KMS-11 (cell line): ENCODE results near the gene LHX4.

Experiments used
- H2AFZ ChIP-seq: fragments of 200-600 bp; sonication (generic); 2 replicates; pipeline ENCODE4 v1.6.1; 2016; ENCODE audit warnings: antibody characterized with exemption, mixed run types, low read depth
- H3K27ac ChIP-seq: fragments of 200-600 bp; sonication (generic); 2 replicates; pipeline ENCODE4 v1.6.1; 2016; ENCODE audit warnings: mild to moderate bottlenecking, mixed run types
- H3K27me3 ChIP-seq: fragments of 200-600 bp; sonication (generic); 2 replicates; pipeline ENCODE4 v1.6.1; 2017; ENCODE audit warnings: mild to moderate bottlenecking, low read depth, mixed run types, moderate library complexity; ENCODE audit not compliant: insufficient read depth
- H3K36me3 ChIP-seq: fragments of 200-600 bp; sonication (generic); 2 replicates; pipeline ENCODE4 v1.6.1; 2017; ENCODE audit warnings: mild to moderate bottlenecking, mixed run types; ENCODE audit not compliant: insufficient read depth
- H3K4me1 ChIP-seq: fragments of 200-600 bp; sonication (generic); 2 replicates; pipeline ENCODE4 v1.6.1; 2016; ENCODE audit warnings: mild to moderate bottlenecking, low read depth, mixed run types; ENCODE audit not compliant: poor library complexity, severe bottlenecking
- H3K4me2 ChIP-seq: fragments of 200-600 bp; sonication (generic); 2 replicates; pipeline ENCODE4 v1.7.0; 2016; ENCODE audit warnings: mild to moderate bottlenecking, mixed run types
- H3K4me3 ChIP-seq: fragments of 200-600 bp; sonication (generic); IDR thresholded peaks from 2 replicates; pipeline ENCODE4 v1.6.1; 2017; ENCODE audit warnings: low read depth, low read length, mixed read lengths; ENCODE audit not compliant: insufficient read depth
- H3K79me2 ChIP-seq: fragments of 200-600 bp; sonication (generic); 2 replicates; pipeline ENCODE4 v1.6.1; 2016; ENCODE audit warnings: low read depth, mixed run types; ENCODE audit not compliant: insufficient read depth
- H3K9ac ChIP-seq: fragments of 200-600 bp; sonication (generic); 2 replicates; pipeline ENCODE4 v1.6.1; 2016; ENCODE audit warnings: mild to moderate bottlenecking, mixed run types
- H4K20me1 ChIP-seq: fragments of 200-600 bp; sonication (generic); 2 replicates; pipeline ENCODE4 v1.6.1; 2016; ENCODE audit warnings: mild to moderate bottlenecking, mixed run types; ENCODE audit not compliant: insufficient read depth
- CTCF ChIP-seq: fragments of 200-600 bp; sonication (generic); conservative IDR thresholded peaks from 2 replicates; pipeline ENCODE4 v1.6.1; 2017; ENCODE audit warnings: low read depth, mild to moderate bottlenecking, antibody characterized with exemption, low read length, moderate library complexity, mixed read lengths

Gene LHX4

GRCh38 chr1:180268556-180269075 lies 38.6 kb downstream of the LHX4 start:
- Histone ChIP-seq H3K27me3 (no peaks in the 10 kb centered on the region), H3K27ac (no peak overlapping the region), H3K9ac (no peak overlapping the region), H4K20me1 (no peaks in the 10 kb centered on the region), H2AFZ (no peak overlapping the region), H3K4me3 (no peak overlapping the region), H3K4me1 (no peaks in the 10 kb centered on the region), H3K36me3 (no peaks in the 10 kb centered on the region), H3K79me2 (no peaks in the 10 kb centered on the region), H3K4me2 (no peak overlapping the region)
- TF ChIP-seq CTCF = no peak

- no peaks in the 10 kb centered on the region for H3K79me2 ChIP-seq
- TF ChIP-seq CTCF = no peak
- no peaks in the 10 kb centered on the region for H3K36me3 ChIP-seq
- no peak overlapping the region for H3K4me3 ChIP-seq
- H4K20me1 ChIP-seq = no peaks in the 10 kb centered on the region
- no peaks in the 10 kb centered on the region for H3K27me3 ChIP-seq
- H3K27ac ChIP-seq = no peak overlapping the region
- no peak overlapping the region for H3K4me2 ChIP-seq
- H3K9ac ChIP-seq = no peak overlapping the region
- H2AFZ ChIP-seq = no peak overlapping the region
- no peaks in the 10 kb centered on the region for H3K4me1 ChIP-seq
Observed at GRCh38 chr1:180269645-180270529, 39.8 kb downstream of the LHX4 start.

- H3K9ac ChIP-seq = no peak overlapping the region
- H3K4me3 ChIP-seq = no peak overlapping the region
- no peak overlapping the region for H2AFZ ChIP-seq
- H3K27me3 ChIP-seq = no peaks in the 10 kb centered on the region
- no peaks in the 10 kb centered on the region for H3K4me1 ChIP-seq
- H4K20me1 ChIP-seq = no peaks in the 10 kb centered on the region
- H3K27ac ChIP-seq = no peak overlapping the region
- H3K4me2 ChIP-seq = no peak overlapping the region
- no peak for TF ChIP-seq CTCF
- H3K79me2 ChIP-seq = no peaks in the 10 kb centered on the region
- H3K36me3 ChIP-seq = no peaks in the 10 kb centered on the region
Observed at GRCh38 chr1:180270530-180271271, 40.6 kb downstream of the LHX4 start.

- no peaks in the 10 kb centered on the region for H3K36me3 ChIP-seq
- no peak overlapping the region for H3K27ac ChIP-seq
- H3K27me3 ChIP-seq = no peaks in the 10 kb centered on the region
- no peaks in the 10 kb centered on the region for H3K4me1 ChIP-seq
- H3K4me2 ChIP-seq = no peak overlapping the region
- no peak overlapping the region for H3K9ac ChIP-seq
- H3K4me3 ChIP-seq = no peak overlapping the region
- no peak for TF ChIP-seq CTCF
- no peaks in the 10 kb centered on the region for H3K79me2 ChIP-seq
- H4K20me1 ChIP-seq = no peaks in the 10 kb centered on the region
- H2AFZ ChIP-seq = no peak overlapping the region
Observed at GRCh38 chr1:180271272-180272255, 41.5 kb downstream of the LHX4 start.
